ENCODE measurements around the gene KIAA0753. TPM values are rescaled to one million over a fixed set of nuclear protein-coding genes. Genes with fewer than 3 reads are reported as not detected.

Gene KIAA0753
- total and polyA plus RNA-seq, 4 donors = 5.3 to 31.9 (median 12.8) TPM

DNA sequence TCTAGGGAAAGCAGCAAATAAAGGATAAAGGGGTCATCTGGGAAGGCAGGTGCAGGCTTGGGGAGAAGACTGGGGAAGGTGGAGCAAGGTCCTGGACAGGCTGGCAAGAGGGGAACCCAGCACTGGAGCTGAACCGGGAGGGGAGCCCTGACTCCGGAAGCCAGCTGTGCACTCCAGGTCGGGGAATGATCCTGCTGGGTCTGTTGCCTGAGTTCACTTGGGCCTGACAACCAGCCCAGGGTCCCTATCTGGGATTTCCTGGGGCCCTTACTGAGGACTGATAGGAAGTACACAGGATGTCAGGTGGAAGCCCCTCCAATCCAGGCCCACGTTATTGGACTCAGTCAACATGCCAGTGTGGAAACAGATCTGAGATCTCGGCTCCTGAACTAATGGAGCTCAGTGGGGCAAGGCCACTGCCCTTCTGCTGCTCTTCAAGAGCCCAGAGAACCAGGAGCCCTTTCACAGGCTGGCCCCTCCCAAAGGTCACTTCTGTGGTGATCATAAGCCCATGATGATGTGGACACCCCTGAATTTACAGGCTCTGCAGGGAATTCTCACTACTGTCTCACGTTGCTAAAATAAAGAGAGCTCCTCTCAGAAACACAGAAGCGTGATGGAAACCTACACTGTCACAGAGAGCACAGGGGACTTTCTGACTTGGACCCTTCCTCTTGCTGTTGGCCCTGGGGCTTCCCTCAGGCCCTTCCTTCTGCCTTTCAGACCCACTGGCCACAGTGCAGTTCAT is 64.3 kb downstream of the KIAA0753 start:
- Histone ChIP-seq H3K4me3 (no peak overlapping the region), H3K9me3 (ENCODE audit: control insufficient read depth in 4 of 4, insufficient read depth in 3 of 4, low read length in 3 of 4) (no peaks in the 10 kb centered on the region), H3K27me3 (ENCODE audit: control insufficient read depth in 3 of 3, insufficient read depth in 3 of 3, low read length in 2 of 3) (no peaks in the 10 kb centered on the region), H3K36me3 (ENCODE audit: control insufficient read depth in 4 of 4, insufficient read depth in 4 of 4, low read length in 4 of 4) (peaks cover 8 to 15% (median 12%) of the 10 kb centered on the region in 4 donors), H3K27ac (ENCODE audit: low read depth in 1 of 2, low read length in 1 of 2) (no peak overlapping the region), H3K9ac (ENCODE audit: insufficient read depth in 1 of 2, low read length in 2 of 2) (no peak overlapping the region), H3K4me1 (ENCODE audit: control insufficient read depth in 5 of 5, insufficient read depth in 5 of 5, low read length in 5 of 5) (peaks cover 0 to 10% (median 4%) of the 10 kb centered on the region in 5 donors)
- TF ChIP-seq, protein P1, sequence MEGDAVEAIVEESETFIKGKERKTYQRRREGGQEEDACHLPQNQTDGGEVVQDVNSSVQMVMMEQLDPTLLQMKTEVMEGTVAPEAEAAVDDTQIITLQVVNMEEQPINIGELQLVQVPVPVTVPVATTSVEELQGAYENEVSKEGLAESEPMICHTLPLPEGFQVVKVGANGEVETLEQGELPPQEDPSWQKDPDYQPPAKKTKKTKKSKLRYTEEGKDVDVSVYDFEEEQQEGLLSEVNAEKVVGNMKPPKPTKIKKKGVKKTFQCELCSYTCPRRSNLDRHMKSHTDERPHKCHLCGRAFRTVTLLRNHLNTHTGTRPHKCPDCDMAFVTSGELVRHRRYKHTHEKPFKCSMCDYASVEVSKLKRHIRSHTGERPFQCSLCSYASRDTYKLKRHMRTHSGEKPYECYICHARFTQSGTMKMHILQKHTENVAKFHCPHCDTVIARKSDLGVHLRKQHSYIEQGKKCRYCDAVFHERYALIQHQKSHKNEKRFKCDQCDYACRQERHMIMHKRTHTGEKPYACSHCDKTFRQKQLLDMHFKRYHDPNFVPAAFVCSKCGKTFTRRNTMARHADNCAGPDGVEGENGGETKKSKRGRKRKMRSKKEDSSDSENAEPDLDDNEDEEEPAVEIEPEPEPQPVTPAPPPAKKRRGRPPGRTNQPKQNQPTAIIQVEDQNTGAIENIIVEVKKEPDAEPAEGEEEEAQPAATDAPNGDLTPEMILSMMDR (IDR thresholded peaks at IDR 0.05; ENCODE audit: control extremely low read depth, extremely low read depth) = no peak
- no peak for ATAC-seq (ENCODE audit: insufficient read depth, low FRiP score)
- 89 to 100% methylated on average over 6 to 7 of the region's 7 CpGs for WGBS, 2 donors
- DNase-seq = no peak

DNA sequence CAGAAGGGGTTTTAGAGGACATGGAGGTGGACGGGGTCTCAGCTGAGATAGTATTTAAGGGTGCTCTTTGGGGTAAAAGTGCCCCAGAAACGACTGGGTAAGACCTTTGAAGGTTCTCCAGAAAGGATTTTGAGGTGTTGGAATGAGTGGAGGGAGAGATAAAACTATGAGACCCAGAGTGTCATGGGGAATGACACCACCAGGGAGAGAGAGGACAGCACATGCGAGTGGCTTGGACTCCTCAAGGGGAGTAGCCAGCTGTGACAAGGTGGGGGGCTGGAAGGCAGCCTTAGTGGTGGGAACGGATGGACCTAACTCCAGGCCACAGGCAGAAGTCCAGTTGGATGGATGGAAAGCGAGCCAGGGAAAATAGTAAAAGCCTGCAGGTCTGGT is 64.9 kb downstream of the KIAA0753 start:
- WGBS, 2 donors = 73 to 79% methylated on average over 5 of the region's 5 CpGs
- Histone ChIP-seq H3K9ac (ENCODE audit: insufficient read depth in 1 of 2, low read length in 2 of 2) (no peak overlapping the region), H3K9me3 (ENCODE audit: control insufficient read depth in 4 of 4, insufficient read depth in 3 of 4, low read length in 3 of 4) (no peaks in the 10 kb centered on the region), H3K27me3 (ENCODE audit: control insufficient read depth in 3 of 3, insufficient read depth in 3 of 3, low read length in 2 of 3) (no peaks in the 10 kb centered on the region), H3K4me1 (ENCODE audit: control insufficient read depth in 5 of 5, insufficient read depth in 5 of 5, low read length in 5 of 5) (peaks cover 0 to 10% (median 4%) of the 10 kb centered on the region in 5 donors), H3K27ac (ENCODE audit: low read depth in 1 of 2, low read length in 1 of 2) (peak overlapping the region in 1 of 2 donors; percentile 9), H3K4me3 (no peak overlapping the region), H3K36me3 (ENCODE audit: control insufficient read depth in 4 of 4, insufficient read depth in 4 of 4, low read length in 4 of 4) (peaks cover 6 to 13% (median 12%) of the 10 kb centered on the region in 4 donors)
- TF ChIP-seq, protein P1 (IDR thresholded peaks at IDR 0.05; ENCODE audit: control extremely low read depth, extremely low read depth) = no peak
- ATAC-seq (ENCODE audit: insufficient read depth, low FRiP score) (no peak), DNase-seq (no peak)

DNA sequence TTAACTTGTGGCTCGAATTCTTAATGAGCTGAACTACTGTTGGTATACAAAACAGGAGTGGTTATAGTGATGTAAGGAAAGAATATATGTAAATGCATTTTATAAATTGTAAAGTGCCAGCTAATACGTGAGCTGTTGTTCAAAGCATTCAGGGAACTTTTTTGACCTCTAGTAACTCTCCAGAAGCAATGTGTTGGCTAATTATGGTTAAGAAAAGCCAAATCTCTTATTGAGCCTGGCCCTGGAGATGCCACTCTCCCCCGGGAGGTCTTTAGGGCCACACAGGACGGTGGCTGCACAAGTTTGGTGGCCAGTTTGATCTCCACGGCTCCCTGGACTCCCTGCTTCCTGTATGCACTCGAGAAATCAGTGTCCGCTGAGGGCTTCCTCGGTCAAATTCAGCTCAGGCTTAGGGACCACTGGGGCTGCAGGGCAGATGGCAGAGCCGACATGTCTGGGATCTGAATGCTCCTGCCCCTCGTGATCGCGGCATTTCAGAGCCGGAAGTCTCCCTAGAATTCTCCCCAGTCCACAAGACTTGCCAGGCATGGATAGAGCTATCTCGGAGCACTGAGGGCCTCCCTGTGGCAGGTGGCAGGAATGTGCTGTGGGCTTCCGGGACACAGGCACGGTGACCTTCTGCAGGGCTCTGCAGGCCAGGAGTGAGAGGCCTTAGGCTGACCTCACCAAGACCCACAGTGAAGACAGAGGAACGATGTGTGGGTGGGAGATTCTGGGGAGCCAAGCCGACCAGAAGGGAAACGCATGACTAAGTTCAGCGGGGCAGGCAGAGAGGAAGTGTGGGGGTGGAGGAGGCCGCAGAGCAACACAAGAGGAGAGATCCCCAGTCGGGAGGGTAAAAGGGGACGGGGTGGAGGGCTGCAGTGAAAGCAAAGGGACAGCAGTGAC is 65.6 kb downstream of the KIAA0753 start:
- Histone ChIP-seq H3K36me3 (ENCODE audit: control insufficient read depth in 4 of 4, insufficient read depth in 4 of 4, low read length in 4 of 4) (peaks cover 5 to 13% (median 12%) of the 10 kb centered on the region in 4 donors), H3K9ac (ENCODE audit: insufficient read depth in 1 of 2, low read length in 2 of 2) (no peak overlapping the region), H3K27me3 (ENCODE audit: control insufficient read depth in 3 of 3, insufficient read depth in 3 of 3, low read length in 2 of 3) (no peaks in the 10 kb centered on the region), H3K27ac (ENCODE audit: low read depth in 1 of 2, low read length in 1 of 2) (peak overlapping the region in 1 of 2 donors; percentile 9), H3K4me1 (ENCODE audit: control insufficient read depth in 5 of 5, insufficient read depth in 5 of 5, low read length in 5 of 5) (peaks cover 0 to 10% (median 4%) of the 10 kb centered on the region in 5 donors), H3K9me3 (ENCODE audit: control insufficient read depth in 4 of 4, insufficient read depth in 3 of 4, low read length in 3 of 4) (no peaks in the 10 kb centered on the region), H3K4me3 (no peak overlapping the region)
- ATAC-seq (ENCODE audit: insufficient read depth, low FRiP score) = peak; percentile 38
- 31 to 41% methylated on average over 23 of the region's 23 CpGs for WGBS, 2 donors
- DNase-seq = no peak
- TF ChIP-seq, protein P1 (IDR thresholded peaks at IDR 0.05; ENCODE audit: control extremely low read depth, extremely low read depth) = no peak
